ENCODE data around the gene MT1B. TPM values are rescaled to one million over a fixed set of nuclear protein-coding genes. Genes with fewer than 3 reads are reported as not detected.

The MT1B gene
- total RNA-seq, 2 donors from 2014 or later: not detected

DNA sequence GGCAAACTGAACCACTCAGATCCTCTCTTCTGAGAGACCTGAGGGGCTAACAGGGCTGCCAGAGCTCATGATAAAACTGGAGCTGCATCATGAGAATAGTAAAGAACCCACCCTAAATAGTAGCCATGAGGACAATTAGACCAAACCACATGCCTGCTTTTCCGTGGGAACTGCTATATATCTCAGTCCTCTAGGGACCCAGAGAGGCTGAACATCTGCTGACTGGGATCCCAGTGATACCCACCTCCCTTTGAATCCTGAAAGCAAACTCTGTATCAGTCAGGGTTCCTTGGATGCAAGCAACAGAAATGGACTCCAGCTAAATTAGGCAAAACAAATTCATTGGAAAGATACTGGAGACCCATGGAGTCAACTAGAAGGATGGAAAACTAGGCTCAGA is 37.1 kb downstream of the MT1B start:
- Mint-ChIP-seq H3K4me3 (no peak overlapping the region), H3K27ac (no peak overlapping the region), H3K4me1 (no peaks in the 10 kb centered on the region), H3K9me3 (peaks cover 14% of the 10 kb centered on the region), H3K27me3 (ENCODE audit: insufficient read depth) (peaks cover 6% of the 10 kb centered on the region), H3K36me3 (ENCODE audit: low read depth) (no peaks in the 10 kb centered on the region)
- no peak for DNase-seq
- Histone ChIP-seq H3K27ac (ENCODE audit: low read depth, low read length) (no peak overlapping the region), H3K4me3 (ENCODE audit: low read length) (no peak overlapping the region), H3K9ac (ENCODE audit: extremely low read depth, low read length, poor library complexity, severe bottlenecking) (no peak overlapping the region), H3K36me3 (ENCODE audit: control insufficient read depth, insufficient read depth, low read length) (no peaks in the 10 kb centered on the region), H3K27me3 (ENCODE audit: control insufficient read depth, insufficient read depth, low read length, poor library complexity, severe bottlenecking) (peaks cover 5% of the 10 kb centered on the region), H3K4me1 (ENCODE audit: control insufficient read depth, insufficient read depth, low read length) (no peaks in the 10 kb centered on the region), H3K9me3 (ENCODE audit: control insufficient read depth, low read length) (no peaks in the 10 kb centered on the region)
- TF ChIP-seq, protein P1, sequence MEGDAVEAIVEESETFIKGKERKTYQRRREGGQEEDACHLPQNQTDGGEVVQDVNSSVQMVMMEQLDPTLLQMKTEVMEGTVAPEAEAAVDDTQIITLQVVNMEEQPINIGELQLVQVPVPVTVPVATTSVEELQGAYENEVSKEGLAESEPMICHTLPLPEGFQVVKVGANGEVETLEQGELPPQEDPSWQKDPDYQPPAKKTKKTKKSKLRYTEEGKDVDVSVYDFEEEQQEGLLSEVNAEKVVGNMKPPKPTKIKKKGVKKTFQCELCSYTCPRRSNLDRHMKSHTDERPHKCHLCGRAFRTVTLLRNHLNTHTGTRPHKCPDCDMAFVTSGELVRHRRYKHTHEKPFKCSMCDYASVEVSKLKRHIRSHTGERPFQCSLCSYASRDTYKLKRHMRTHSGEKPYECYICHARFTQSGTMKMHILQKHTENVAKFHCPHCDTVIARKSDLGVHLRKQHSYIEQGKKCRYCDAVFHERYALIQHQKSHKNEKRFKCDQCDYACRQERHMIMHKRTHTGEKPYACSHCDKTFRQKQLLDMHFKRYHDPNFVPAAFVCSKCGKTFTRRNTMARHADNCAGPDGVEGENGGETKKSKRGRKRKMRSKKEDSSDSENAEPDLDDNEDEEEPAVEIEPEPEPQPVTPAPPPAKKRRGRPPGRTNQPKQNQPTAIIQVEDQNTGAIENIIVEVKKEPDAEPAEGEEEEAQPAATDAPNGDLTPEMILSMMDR (conservative IDR thresholded peaks at IDR 0.05): peak; percentile 25
- 57 to 62% methylated on average over 1 of the region's 1 CpG for WGBS, 2 experiments (ENCODE audit: insufficient coverage in 1 of 2, insufficient read length in 1 of 2)

DNA sequence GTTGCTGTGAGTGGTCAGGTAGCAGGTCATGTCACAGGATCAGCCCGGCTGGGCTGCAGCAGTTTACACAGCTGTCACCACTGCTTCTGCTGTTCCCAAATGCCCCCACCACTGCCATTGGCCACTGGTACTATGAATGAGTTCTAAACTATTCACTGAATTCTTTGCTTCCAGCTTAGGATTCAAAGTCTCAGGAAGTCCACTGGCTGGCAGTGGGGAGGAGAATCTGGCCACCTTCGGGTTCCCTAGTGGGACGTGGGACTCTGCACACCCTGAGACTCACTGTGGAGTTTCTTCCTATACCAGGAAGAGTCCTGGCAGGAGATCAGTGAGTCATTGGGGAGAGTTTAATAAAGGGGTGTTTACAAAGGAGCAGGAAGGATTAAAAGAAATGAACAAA is 37.5 kb downstream of the MT1B start:
- peaks cover 4% of the 10 kb centered on the region for H3K27me3 ChIP-seq (ENCODE audit: control insufficient read depth, insufficient read depth, low read length, poor library complexity, severe bottlenecking)
- TF ChIP-seq, protein P1 (conservative IDR thresholded peaks at IDR 0.05): no peak
- no peak overlapping the region for H3K4me3 ChIP-seq (ENCODE audit: low read length)
- H3K9me3 ChIP-seq (ENCODE audit: control insufficient read depth, low read length): no peaks in the 10 kb centered on the region
- Mint-ChIP-seq H3K4me1 (no peaks in the 10 kb centered on the region), H3K36me3 (ENCODE audit: low read depth) (no peaks in the 10 kb centered on the region), H3K27me3 (ENCODE audit: insufficient read depth) (peaks cover 5% of the 10 kb centered on the region), H3K27ac (no peak overlapping the region), H3K9me3 (peaks cover 14% of the 10 kb centered on the region), H3K4me3 (no peak overlapping the region)
- no peak overlapping the region for H3K9ac ChIP-seq (ENCODE audit: extremely low read depth, low read length, poor library complexity, severe bottlenecking)
- no peaks in the 10 kb centered on the region for H3K4me1 ChIP-seq (ENCODE audit: control insufficient read depth, insufficient read depth, low read length)
- no peaks in the 10 kb centered on the region for H3K36me3 ChIP-seq (ENCODE audit: control insufficient read depth, insufficient read depth, low read length)
- 73 to 78% methylated on average over 3 of the region's 3 CpGs for WGBS, 2 experiments (ENCODE audit: insufficient coverage in 1 of 2, insufficient read length in 1 of 2)
- H3K27ac ChIP-seq (ENCODE audit: low read depth, low read length): no peak overlapping the region
- no peak for DNase-seq

DNA sequence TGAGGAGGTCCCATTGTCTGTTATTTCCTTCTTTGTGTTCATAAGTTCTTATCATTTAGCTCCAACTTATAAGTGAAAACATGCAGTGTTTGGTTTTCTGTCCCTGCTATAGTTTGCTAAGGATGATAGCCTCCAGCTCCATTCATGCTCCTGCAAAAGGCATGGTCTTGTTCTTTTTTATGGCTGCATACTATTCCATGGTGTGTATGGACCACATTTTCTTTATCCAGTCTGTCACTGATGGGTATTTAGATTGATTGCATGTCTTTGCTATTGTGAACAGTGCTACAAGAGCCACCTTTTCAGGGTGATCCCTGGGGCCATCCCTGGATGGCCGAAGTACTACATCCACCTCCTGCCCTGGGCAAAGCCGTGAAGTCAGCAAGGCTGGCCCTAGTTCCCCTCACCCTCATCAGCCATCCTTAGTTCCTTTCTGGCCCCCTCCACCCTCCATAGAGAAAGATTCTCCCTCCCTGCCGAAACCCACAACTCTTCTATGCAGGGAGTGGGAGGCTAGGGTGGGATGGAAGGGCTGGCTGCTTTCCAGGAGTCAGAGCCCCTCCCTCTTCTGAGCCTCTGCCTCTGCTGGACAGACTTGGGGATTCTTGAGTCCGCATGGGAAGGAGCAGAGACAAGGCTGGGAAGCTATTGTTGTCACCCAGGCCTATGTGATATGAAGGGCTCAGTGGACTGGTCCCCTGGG is 38.9 kb downstream of the MT1B start:
- no peaks in the 10 kb centered on the region for H3K4me1 ChIP-seq (ENCODE audit: control insufficient read depth, insufficient read depth, low read length)
- WGBS, 2 experiments (ENCODE audit: insufficient coverage in 1 of 2, insufficient read length in 1 of 2): 80% methylated on average over 4 of the region's 4 CpGs; no CpG with 5 or more reads in 1 of the 2 experiments
- DNase-seq: no peak

More for the DNA sequence above, 38.9 kb downstream of the MT1B start:
- H3K4me1 Mint-ChIP-seq: no peaks in the 10 kb centered on the region
- TF ChIP-seq, protein P1 (conservative IDR thresholded peaks at IDR 0.05): no peak
- H3K27me3 ChIP-seq (ENCODE audit: control insufficient read depth, insufficient read depth, low read length, poor library complexity, severe bottlenecking): no peaks in the 10 kb centered on the region
- H3K36me3 Mint-ChIP-seq (ENCODE audit: low read depth): no peaks in the 10 kb centered on the region
- no peak overlapping the region for H3K27ac Mint-ChIP-seq
- no peak overlapping the region for H3K4me3 Mint-ChIP-seq
- H3K9me3 Mint-ChIP-seq: peaks cover 14% of the 10 kb centered on the region
- H3K9ac ChIP-seq (ENCODE audit: extremely low read depth, low read length, poor library complexity, severe bottlenecking): no peak overlapping the region
- peaks cover 5% of the 10 kb centered on the region for H3K27me3 Mint-ChIP-seq (ENCODE audit: insufficient read depth)
- no peak overlapping the region for H3K4me3 ChIP-seq (ENCODE audit: low read length)
- no peaks in the 10 kb centered on the region for H3K9me3 ChIP-seq (ENCODE audit: control insufficient read depth, low read length)
- H3K36me3 ChIP-seq (ENCODE audit: control insufficient read depth, insufficient read depth, low read length): no peaks in the 10 kb centered on the region
- H3K27ac ChIP-seq (ENCODE audit: low read depth, low read length): no peak overlapping the region

Measured in endodermal cell (in vitro differentiated cells).